Measurements from ENCODE around the gene GADL1.

GADL1 gene

GRCh38 chr3:30743641-30744317 lies 150.7 kb downstream of the GADL1 start:
- Histone ChIP-seq H3K4me2 (peak overlapping the region in 10 of 11 experiments; percentile 18 to 59 (median 36); a peak in 13 of 22 replicates), H3K9ac (no peak overlapping the region), H3K9me3 (replicated peaks in 1 of 11) (no peaks in the 10 kb centered on the region), H3K36me3 (no peaks in the 10 kb centered on the region), H3K4me1 (peaks cover 9 to 36% (median 28%) of the 10 kb centered on the region in 10 experiments; a peak in 19 of 20 replicates), H3K27me3 (no peaks in the 10 kb centered on the region), H4K20me1 (no peaks in the 10 kb centered on the region), H3K4me3 (no peak overlapping the region), H3K27ac (no peak overlapping the region)
- TF ChIP-seq Cebpa-rat (IDR thresholded peaks at IDR 0.05) = no peak

- Histone ChIP-seq H3K9ac (no peak overlapping the region), H3K4me3 (no peak overlapping the region), H3K27ac (no peak overlapping the region), H3K4me2 (peak overlapping the region; percentile 18 to 59 (median 35); a peak in 15 of 22 replicates), H3K27me3 (no peaks in the 10 kb centered on the region), H3K9me3 (replicated peaks in 1 of 11) (no peaks in the 10 kb centered on the region), H3K36me3 (no peaks in the 10 kb centered on the region), H3K4me1 (peaks cover 9 to 32% (median 25%) of the 10 kb centered on the region in 10 experiments; a peak in 19 of 20 replicates), H4K20me1 (no peaks in the 10 kb centered on the region)
- no peak for TF ChIP-seq Cebpa-rat (IDR thresholded peaks at IDR 0.05)
Observed at GRCh38 chr3:30742796-30743619, 151.5 kb downstream of the GADL1 start.

- no peak overlapping the region for H3K27ac ChIP-seq
- no peak for TF ChIP-seq Cebpa-rat (IDR thresholded peaks at IDR 0.05)
- no peaks in the 10 kb centered on the region for H3K36me3 ChIP-seq
- H3K4me1 ChIP-seq = peaks cover 7 to 21% (median 14%) of the 10 kb centered on the region in 10 experiments; a peak in 17 of 20 replicates
- H3K9ac ChIP-seq = no peak overlapping the region
- H3K9me3 ChIP-seq (replicated peaks in 1 of 11) = no peaks in the 10 kb centered on the region
- H3K27me3 ChIP-seq = no peaks in the 10 kb centered on the region
- no peaks in the 10 kb centered on the region for H4K20me1 ChIP-seq
- H3K4me3 ChIP-seq = no peak overlapping the region
- no peak overlapping the region for H3K4me2 ChIP-seq
Observed at GRCh38 chr3:30741889-30742288, 152.6 kb downstream of the GADL1 start.

- Histone ChIP-seq H3K27ac (no peak overlapping the region), H3K4me2 (no peak overlapping the region), H3K9me3 (replicated peaks in 1 of 11) (peaks cover 0 to 5% (median 4%) of the 10 kb centered on the region in 11 experiments; a peak in 9 of 22 replicates), H3K27me3 (no peaks in the 10 kb centered on the region), H3K4me3 (no peak overlapping the region), H4K20me1 (no peaks in the 10 kb centered on the region), H3K36me3 (no peaks in the 10 kb centered on the region), H3K4me1 (peaks cover 7 to 21% (median 13%) of the 10 kb centered on the region in 10 experiments; a peak in 17 of 20 replicates), H3K9ac (no peak overlapping the region)
- no peak for TF ChIP-seq Cebpa-rat (IDR thresholded peaks at IDR 0.05)
Observed at GRCh38 chr3:30738605-30739004, 155.9 kb downstream of the GADL1 start.

GRCh38 chr3:30737743-30738499 lies 156.5 kb downstream of the GADL1 start:
- no peak overlapping the region for H3K27ac ChIP-seq
- TF ChIP-seq Cebpa-rat (IDR thresholded peaks at IDR 0.05) = no peak
- H3K27me3 ChIP-seq = no peaks in the 10 kb centered on the region

GRCh38 chr3:30733696-30734095 lies 160.8 kb downstream of the GADL1 start:
- no peak overlapping the region for H3K27ac ChIP-seq
- H3K4me1 ChIP-seq = peaks cover 6 to 40% (median 21%) of the 10 kb centered on the region in 10 experiments
- TF ChIP-seq Cebpa-rat (IDR thresholded peaks at IDR 0.05) = no peak
- H3K36me3 ChIP-seq = no peaks in the 10 kb centered on the region
- H3K4me3 ChIP-seq = no peak overlapping the region
- peaks cover 0 to 15% (median 4%) of the 10 kb centered on the region in 11 experiments; a peak in 9 of 22 replicates for H3K9me3 ChIP-seq (replicated peaks in 1 of 11)
- no peaks in the 10 kb centered on the region for H3K27me3 ChIP-seq
- no peak overlapping the region for H3K9ac ChIP-seq
- H3K4me2 ChIP-seq = peak overlapping the region in 6 of 11 experiments; percentile 1 to 47 (median 28); a peak in 7 of 22 replicates
- H4K20me1 ChIP-seq = no peaks in the 10 kb centered on the region

More at GRCh38 chr3:30737743-30738499, 156.5 kb downstream of the GADL1 start:
- no peaks in the 10 kb centered on the region for H4K20me1 ChIP-seq
- H3K4me2 ChIP-seq = no peak overlapping the region
- H3K4me3 ChIP-seq = no peak overlapping the region
- peaks cover 1 to 20% (median 8%) of the 10 kb centered on the region in 10 experiments; a peak in 15 of 20 replicates for H3K4me1 ChIP-seq
- peaks cover 0 to 5% (median 4%) of the 10 kb centered on the region in 11 experiments; a peak in 9 of 22 replicates for H3K9me3 ChIP-seq (replicated peaks in 1 of 11)
- H3K9ac ChIP-seq = no peak overlapping the region
- H3K36me3 ChIP-seq = no peaks in the 10 kb centered on the region

- Histone ChIP-seq H3K27ac (no peak overlapping the region), H3K4me1 (peaks cover 6 to 44% (median 21%) of the 10 kb centered on the region in 10 experiments)
- no peak for TF ChIP-seq Cebpa-rat (IDR thresholded peaks at IDR 0.05)
Observed at GRCh38 chr3:30733209-30733608, 161.3 kb downstream of the GADL1 start.

GRCh38 chr3:30730967-30731366 lies 163.5 kb downstream of the GADL1 start:
- no peak for TF ChIP-seq Cebpa-rat (IDR thresholded peaks at IDR 0.05)
- H3K27me3 ChIP-seq = no peaks in the 10 kb centered on the region
- no peak overlapping the region for H3K9ac ChIP-seq
- peaks cover 0 to 18% (median 4%) of the 10 kb centered on the region in 11 experiments; a peak in 10 of 22 replicates for H3K9me3 ChIP-seq (replicated peaks in 1 of 11)
- peaks cover 6 to 53% (median 21%) of the 10 kb centered on the region in 10 experiments for H3K4me1 ChIP-seq
- peak overlapping the region in 1 of 11 experiments; percentile 11; a peak in 2 of 22 replicates for H3K4me2 ChIP-seq
- no peak overlapping the region for H3K4me3 ChIP-seq
- H4K20me1 ChIP-seq = no peaks in the 10 kb centered on the region
- no peaks in the 10 kb centered on the region for H3K36me3 ChIP-seq
- H3K27ac ChIP-seq = no peak overlapping the region

More at GRCh38 chr3:30733209-30733608, 161.3 kb downstream of the GADL1 start:
- H3K4me3 ChIP-seq = no peak overlapping the region
- no peaks in the 10 kb centered on the region for H4K20me1 ChIP-seq
- H3K9me3 ChIP-seq (replicated peaks in 1 of 11) = peaks cover 0 to 15% (median 4%) of the 10 kb centered on the region in 11 experiments; a peak in 10 of 22 replicates
- peak overlapping the region in 6 of 11 experiments; percentile 1 to 47 (median 28); a peak in 7 of 22 replicates for H3K4me2 ChIP-seq
- no peaks in the 10 kb centered on the region for H3K27me3 ChIP-seq
- no peaks in the 10 kb centered on the region for H3K36me3 ChIP-seq
- H3K9ac ChIP-seq = no peak overlapping the region
